Mesothelial cell of epicardium (in vitro differentiated cells): ENCODE measurements around the gene CSNK1G2. TPM values are rescaled to one million over a fixed set of nuclear protein-coding genes. Genes with fewer than 3 reads are reported as not detected.

Experiments used
- DNase-seq, 2 experiments: peaks; one replicate each; pipeline ENCODE4 v3.0.0; 2021; ENCODE audit warnings: low spot score in 2 of 2; ENCODE audit not compliant: unreplicated experiment in 2 of 2
- H3K27ac Mint-ChIP-seq: 2 replicates; pipeline ENCODE4 v1.8.0; 2021; ENCODE audit warnings: mixed read lengths
- H3K27me3 Mint-ChIP-seq: 2 replicates; pipeline ENCODE4 v1.8.0; 2021; ENCODE audit warnings: low read depth, mixed read lengths
- H3K36me3 Mint-ChIP-seq: 2 replicates; pipeline ENCODE4 v1.8.0; 2021; ENCODE audit warnings: mixed read lengths
- H3K4me1 Mint-ChIP-seq: 2 replicates; pipeline ENCODE4 v1.8.0; 2021; ENCODE audit warnings: mixed read lengths
- H3K4me3 Mint-ChIP-seq: 2 replicates; pipeline ENCODE4 v1.8.0; 2021; ENCODE audit warnings: mild to moderate bottlenecking, moderate library complexity, mixed read lengths
- H3K9me3 Mint-ChIP-seq: 2 replicates; pipeline ENCODE4 v1.8.0; 2021; ENCODE audit warnings: mixed read lengths
- CTCF ChIP-seq: fragments of 200-600 bp; sonication (generic); IDR thresholded peaks from one replicate; pipeline ENCODE4 v1.5.0; 2021; ENCODE audit warnings: antibody characterized with exemption; ENCODE audit not compliant: unreplicated experiment
- total RNA-seq: library from RNA; stranded (reverse); gene quantifications from 3 replicates; pipeline ENCODE4 v1.2.1, GENCODE V29; 2021

CSNK1G2 gene
- total RNA-seq, 1 donor from 2014 or later = 79.1 TPM

- no peak for TF ChIP-seq CTCF
- peaks cover 3% of the 10 kb centered on the region for H3K4me1 Mint-ChIP-seq
- DNase-seq = no peak
- H3K27me3 Mint-ChIP-seq = no peaks in the 10 kb centered on the region
- H3K36me3 Mint-ChIP-seq = peaks cover 18% of the 10 kb centered on the region
- no peak overlapping the region for H3K27ac Mint-ChIP-seq
- peaks cover 6% of the 10 kb centered on the region for H3K9me3 Mint-ChIP-seq
- H3K4me3 Mint-ChIP-seq = no peak overlapping the region
Observed at GRCh38 chr19:1925544-1925943, 15.4 kb upstream of the CSNK1G2 start.

DNA sequence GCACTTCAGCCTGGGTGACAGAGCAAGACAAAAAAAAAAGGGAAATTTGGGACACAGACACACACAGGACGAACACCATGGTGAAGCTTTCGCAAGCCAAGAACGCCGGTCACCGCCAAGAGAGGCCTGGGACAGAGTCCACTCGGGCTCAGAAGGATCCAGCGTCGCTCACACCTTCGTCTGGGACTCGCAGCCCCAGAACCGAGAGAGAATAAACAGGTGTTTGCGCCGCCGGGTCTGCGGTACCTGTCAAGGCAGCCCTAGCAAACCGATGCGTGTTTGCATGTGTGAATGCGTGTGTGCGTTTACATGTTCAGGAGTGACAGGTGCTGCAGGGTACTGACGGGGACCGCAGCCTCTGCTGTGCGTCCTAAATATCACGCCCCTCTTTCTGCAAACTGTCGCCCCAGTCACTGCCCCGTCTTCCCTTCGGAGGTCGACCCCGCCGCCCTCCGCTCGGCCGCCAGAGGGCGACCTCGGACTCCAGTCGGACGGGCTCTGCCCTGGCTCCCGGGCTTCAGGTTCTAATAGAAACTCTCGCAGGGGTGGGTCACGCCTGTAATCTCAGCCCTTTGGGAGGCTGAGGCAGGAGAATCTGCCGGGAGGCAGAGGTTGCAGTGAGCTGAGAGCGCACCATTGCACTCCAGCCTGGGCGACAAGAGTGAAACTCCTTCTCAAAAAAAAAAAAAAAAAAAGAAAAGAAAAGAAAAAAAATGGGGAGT lies 11.8 kb upstream of the CSNK1G2 start:
- peaks cover 11% of the 10 kb centered on the region for H3K9me3 Mint-ChIP-seq
- H3K36me3 Mint-ChIP-seq = peaks cover 3% of the 10 kb centered on the region
- H3K4me1 Mint-ChIP-seq = peaks cover 3% of the 10 kb centered on the region

DNA sequence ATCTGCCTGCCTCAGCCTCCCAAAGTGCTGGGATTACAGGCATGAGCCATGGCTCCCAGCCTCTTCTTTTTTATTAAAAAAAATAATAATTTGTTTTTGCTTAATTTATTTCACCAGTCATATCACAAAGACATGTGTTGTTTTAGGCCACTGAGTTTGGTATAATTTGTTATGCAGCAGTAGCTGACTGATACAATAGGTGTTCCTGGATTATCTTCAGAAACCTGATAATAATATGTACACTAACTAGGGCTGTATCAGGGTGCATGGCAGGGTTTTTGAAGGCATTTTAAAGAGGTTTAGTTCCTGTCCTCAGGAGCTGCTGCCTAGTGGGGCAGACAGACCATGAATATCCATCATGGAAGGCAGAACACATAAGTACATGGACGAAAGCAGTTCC lies 9.5 kb upstream of the CSNK1G2 start:
- Mint-ChIP-seq H3K27ac (no peak overlapping the region), H3K27me3 (no peaks in the 10 kb centered on the region), H3K4me3 (no peak overlapping the region), H3K36me3 (no peaks in the 10 kb centered on the region), H3K9me3 (peaks cover 16% of the 10 kb centered on the region), H3K4me1 (peaks cover 3% of the 10 kb centered on the region)
- DNase-seq = no peak
- TF ChIP-seq CTCF = no peak

More for the DNA sequence above, 11.8 kb upstream of the CSNK1G2 start:
- H3K27ac Mint-ChIP-seq = no peak overlapping the region
- H3K27me3 Mint-ChIP-seq = no peaks in the 10 kb centered on the region
- TF ChIP-seq CTCF = peak; percentile 91
- peak overlapping the region; percentile 57 for H3K4me3 Mint-ChIP-seq
- peak; percentile 58 to 83 for DNase-seq

DNA sequence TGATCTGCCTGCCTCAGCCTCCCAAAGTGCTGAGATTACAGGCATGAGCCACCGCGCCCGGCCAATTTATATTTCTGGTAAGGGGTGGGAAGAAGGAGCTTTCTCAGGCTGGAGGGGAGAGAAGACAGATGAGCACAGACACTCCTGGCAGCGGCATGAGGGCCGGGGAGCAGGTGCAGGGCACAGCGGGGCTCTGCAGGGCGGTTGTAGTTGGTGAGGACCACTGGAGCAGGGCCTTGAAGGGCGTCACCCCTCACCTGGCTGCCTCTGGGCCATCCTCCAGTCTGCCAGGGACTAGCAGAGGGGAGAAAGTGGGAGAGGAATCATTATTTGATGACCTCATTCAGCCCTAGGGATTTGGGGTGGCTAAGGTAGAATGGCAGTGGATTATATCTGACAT lies 8.6 kb upstream of the CSNK1G2 start:
- Mint-ChIP-seq H3K27me3 (no peaks in the 10 kb centered on the region), H3K27ac (no peak overlapping the region), H3K9me3 (peaks cover 16% of the 10 kb centered on the region), H3K4me3 (no peak overlapping the region), H3K4me1 (peaks cover 3% of the 10 kb centered on the region), H3K36me3 (no peaks in the 10 kb centered on the region)
- TF ChIP-seq CTCF = no peak
- no peak for DNase-seq

- Mint-ChIP-seq H3K4me3 (no peak overlapping the region), H3K27ac (no peak overlapping the region), H3K9me3 (peaks cover 11% of the 10 kb centered on the region), H3K36me3 (no peaks in the 10 kb centered on the region), H3K4me1 (peaks cover 3% of the 10 kb centered on the region), H3K27me3 (no peaks in the 10 kb centered on the region)
- TF ChIP-seq CTCF = no peak
- no peak for DNase-seq
Observed at GRCh38 chr19:1933244-1933643, 7.7 kb upstream of the CSNK1G2 start.
